Activated B cell treated with CpG ODN at 0.5 μM for 24 hours (primary cell): ENCODE measurements around the gene FUZ. TPM values are rescaled to one million over a fixed set of nuclear protein-coding genes. Genes with fewer than 3 reads are reported as not detected.

ENCODE experiments used
- ATAC-seq: fragments of 200-7000 bp; cut with Tn5 transposase; one replicate; pipeline ENCODE4 v1.10.0; 2021; ENCODE audit warnings: low read depth, mild to moderate bottlenecking, moderate library complexity
- CTCF ChIA-PET: fragments of 350-600 bp; sonication (Branson Sonifier 250); formaldehyde crosslinking; loops from one replicate; lab custom pipeline; 2021; ENCODE audit warnings: antibody characterized with exemption; lab: Charles Lee
- POLR2A ChIA-PET: fragments of 350-600 bp; sonication (Branson Sonifier 250); formaldehyde crosslinking; loops from one replicate; lab custom pipeline; 2021; ENCODE audit warnings: antibody characterized with exemption; lab: Charles Lee
- DNase-seq: peaks from one replicate; pipeline ENCODE4 v3.0.0; 2022
- H3K27ac Mint-ChIP-seq: one replicate; pipeline ENCODE4 v1.8.0; 2020; ENCODE audit warnings: mixed read lengths
- H3K27me3 Mint-ChIP-seq: one replicate; pipeline ENCODE4 v1.8.0; 2021; ENCODE audit warnings: mixed read lengths
- H3K36me3 Mint-ChIP-seq: one replicate; pipeline ENCODE4 v1.8.0; 2021; ENCODE audit warnings: low read depth, mixed read lengths
- H3K4me1 Mint-ChIP-seq: one replicate; pipeline ENCODE4 v1.8.0; 2021; ENCODE audit warnings: mixed read lengths
- H3K4me3 Mint-ChIP-seq: one replicate; pipeline ENCODE4 v1.8.0; 2020; ENCODE audit warnings: mild to moderate bottlenecking, mixed read lengths
- H3K9me3 Mint-ChIP-seq: one replicate; pipeline ENCODE4 v1.8.0; 2020; ENCODE audit warnings: mixed read lengths
- intact Hi-C: fragments of 100-400 bp; cut with micrococcal nuclease; formaldehyde crosslinking; loops from one replicate; pipeline ENCODE4 v1.15.1; 2024
- total RNA-seq: library from RNA; stranded (reverse); gene quantifications from 2 replicates; pipeline ENCODE4 v1.2.3, GENCODE V29; 2022
- TF ChIP-seq, protein P1 (sequence below): fragments of 200-600 bp; IDR thresholded peaks from one replicate; pipeline ENCODE4 v1.8.0; 2022; ENCODE audit warnings: antibody characterized with exemption, mild to moderate bottlenecking

Gene FUZ
- total RNA-seq, 1 donor from 2014 or later: 12.0 TPM

DNA sequence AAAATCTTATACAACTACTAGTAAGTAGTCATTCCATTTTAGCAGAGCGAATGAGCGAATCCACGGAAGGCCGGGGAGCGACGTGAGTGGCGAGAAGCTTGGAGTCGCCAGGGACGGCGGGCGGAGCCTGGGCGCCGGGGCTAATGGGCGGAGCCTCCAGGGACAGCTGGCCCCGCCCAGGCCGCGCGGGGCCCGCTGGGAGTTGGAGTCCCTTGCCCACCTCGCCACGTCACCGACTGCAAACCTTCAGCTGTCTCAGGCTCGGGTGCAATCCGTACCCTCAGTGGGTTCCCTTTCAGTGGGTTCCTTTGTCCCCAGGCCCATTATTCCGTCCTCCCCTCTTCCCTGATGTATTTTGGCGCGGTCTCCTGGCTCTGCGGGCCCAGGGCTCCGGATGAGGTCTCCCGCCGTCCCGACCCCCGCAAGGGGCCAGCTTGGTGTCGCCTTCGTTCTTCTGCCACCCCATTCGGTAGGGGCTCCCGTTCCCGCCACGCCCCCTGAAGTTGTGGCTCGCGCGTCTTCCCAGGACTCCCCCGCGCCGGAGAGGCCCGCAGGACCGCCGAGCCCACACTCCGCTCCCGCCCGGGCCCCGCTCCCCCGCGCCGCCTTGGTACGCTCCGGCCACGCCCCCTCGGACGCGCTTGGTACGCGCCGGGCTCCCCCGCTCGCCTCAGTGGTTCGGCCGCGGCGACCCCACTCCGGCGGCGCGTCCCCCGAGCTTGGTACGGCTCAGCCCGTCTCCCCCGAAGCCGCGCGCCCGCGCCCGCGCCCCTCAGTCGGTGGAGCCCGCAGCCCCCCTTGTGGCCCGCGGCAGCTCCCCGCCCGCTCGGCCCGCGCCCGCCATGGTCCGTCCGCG is 37.6 kb upstream of the FUZ start, which contains the start of gene PTOV1:
Gene PTOV1 (plus strand): TSS at position 673 of the 856 bp plus-strand sequence.
- Mint-ChIP-seq H3K27me3 (no peaks in the 10 kb centered on the region), H3K36me3 (peaks cover 8% of the 10 kb centered on the region), H3K4me3 (peak within 1 kb of the TSS; percentile 92), H3K27ac (peak within 1 kb of the TSS; percentile 95), H3K4me1 (peaks cover 56% of the 10 kb centered on the region), H3K9me3 (peaks cover 2% of the 10 kb centered on the region)
- DNase-seq (peak; percentile 96), ATAC-seq (peak; percentile 84)
- TF ChIP-seq, protein P1, sequence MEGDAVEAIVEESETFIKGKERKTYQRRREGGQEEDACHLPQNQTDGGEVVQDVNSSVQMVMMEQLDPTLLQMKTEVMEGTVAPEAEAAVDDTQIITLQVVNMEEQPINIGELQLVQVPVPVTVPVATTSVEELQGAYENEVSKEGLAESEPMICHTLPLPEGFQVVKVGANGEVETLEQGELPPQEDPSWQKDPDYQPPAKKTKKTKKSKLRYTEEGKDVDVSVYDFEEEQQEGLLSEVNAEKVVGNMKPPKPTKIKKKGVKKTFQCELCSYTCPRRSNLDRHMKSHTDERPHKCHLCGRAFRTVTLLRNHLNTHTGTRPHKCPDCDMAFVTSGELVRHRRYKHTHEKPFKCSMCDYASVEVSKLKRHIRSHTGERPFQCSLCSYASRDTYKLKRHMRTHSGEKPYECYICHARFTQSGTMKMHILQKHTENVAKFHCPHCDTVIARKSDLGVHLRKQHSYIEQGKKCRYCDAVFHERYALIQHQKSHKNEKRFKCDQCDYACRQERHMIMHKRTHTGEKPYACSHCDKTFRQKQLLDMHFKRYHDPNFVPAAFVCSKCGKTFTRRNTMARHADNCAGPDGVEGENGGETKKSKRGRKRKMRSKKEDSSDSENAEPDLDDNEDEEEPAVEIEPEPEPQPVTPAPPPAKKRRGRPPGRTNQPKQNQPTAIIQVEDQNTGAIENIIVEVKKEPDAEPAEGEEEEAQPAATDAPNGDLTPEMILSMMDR: no peak
- CTCF ChIA-PET: interaction anchor here (1.1 kb wide), 2 partner anchors 32 to 40 kb away, joined by 3 to 4 read pairs; partner anchors contain the start of gene MED25
- intact Hi-C loops: loop anchor here (1.0 kb wide), 6 partner anchors 17 to 84 kb away; partner anchors contain the start of genes ATF5, FUZ, MED25 and NUP62
- POLR2A ChIA-PET: interaction anchor here (0.6 to 2.9 kb wide), 23 partner anchors 9 to 833 kb away, joined by 3 to 62 read pairs (median 5); partner anchors contain the start of genes AKT1S1, AP2A1, ATF5 and FUZ

DNA sequence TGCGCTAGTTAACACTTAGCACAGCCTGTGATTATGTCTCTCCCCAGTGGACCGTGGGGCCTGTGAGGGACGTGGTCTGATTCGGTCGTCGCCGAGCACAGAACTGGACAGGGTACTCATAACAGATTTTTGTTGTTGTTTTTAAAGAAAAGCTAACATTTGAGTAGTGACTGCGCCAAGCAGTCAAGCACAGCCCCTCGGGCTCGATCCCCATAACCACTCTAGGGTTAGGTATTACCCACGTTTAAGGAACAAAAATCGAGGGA is 37.1 kb upstream of the FUZ start:
- no peaks in the 10 kb centered on the region for H3K27me3 Mint-ChIP-seq
- H3K9me3 Mint-ChIP-seq: peaks cover 2% of the 10 kb centered on the region
- ChIA-PET POLR2A (interaction anchor here (0.7 to 2.9 kb wide), 20 partner anchors 9 to 832 kb away, joined by 3 to 62 read pairs (median 6); partner anchors contain the start of genes AKT1S1, AP2A1, ATF5 and FUZ), CTCF (interaction anchor here (1.1 kb wide), 2 partner anchors 32 to 40 kb away, joined by 3 to 4 read pairs; partner anchors contain the start of gene MED25)
- no peak for DNase-seq
- intact Hi-C loops: loop anchor here (1.0 kb wide), 5 partner anchors 17 to 84 kb away; partner anchors contain the start of genes FUZ, MED25 and PNKP
- peak overlapping the region; percentile 92 for H3K4me3 Mint-ChIP-seq
- TF ChIP-seq, protein P1: no peak
- peaks cover 3% of the 10 kb centered on the region for H3K36me3 Mint-ChIP-seq
- H3K27ac Mint-ChIP-seq: peak overlapping the region; percentile 95
- ATAC-seq: no peak
- H3K4me1 Mint-ChIP-seq: peaks cover 56% of the 10 kb centered on the region

DNA sequence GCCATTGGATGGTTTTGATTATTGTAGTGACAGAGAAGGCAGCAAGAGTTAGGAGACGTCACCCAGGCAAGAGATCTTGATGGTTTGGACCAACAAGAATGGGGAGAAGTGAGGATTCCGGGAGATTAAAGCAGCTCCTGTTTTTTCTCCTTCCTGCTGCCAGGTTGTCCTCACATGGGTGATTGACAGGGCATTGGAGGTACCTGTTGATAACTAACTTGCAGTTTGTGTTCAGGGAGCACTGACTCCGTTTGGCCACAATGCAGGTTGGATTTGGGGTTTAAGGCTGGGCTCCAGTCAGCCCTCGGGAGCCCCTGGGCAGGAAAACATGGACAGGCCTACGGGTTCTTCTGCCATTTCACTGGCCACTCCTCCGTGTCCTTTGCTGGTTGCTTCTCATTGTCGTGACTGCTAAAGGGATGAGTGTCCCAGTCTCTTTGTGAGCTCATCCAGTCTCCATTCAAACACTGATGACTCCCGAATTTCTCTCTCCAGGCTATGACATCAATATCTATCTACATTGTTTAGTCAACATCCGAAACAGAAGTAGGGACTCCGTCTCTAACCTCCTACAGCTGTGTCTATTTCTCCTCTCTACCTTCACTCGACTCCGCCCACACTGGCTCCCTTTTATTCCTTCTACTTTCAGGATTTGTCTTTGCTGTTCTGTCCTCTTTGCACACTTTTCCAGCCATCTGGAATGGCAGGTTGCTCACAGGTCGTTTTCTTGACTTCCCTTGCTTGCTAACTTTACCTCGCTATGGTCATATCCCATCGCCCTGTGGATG is 36.5 kb upstream of the FUZ start:
- Mint-ChIP-seq H3K27ac (peak overlapping the region; percentile 95), H3K27me3 (no peaks in the 10 kb centered on the region), H3K36me3 (peaks cover 3% of the 10 kb centered on the region), H3K9me3 (peaks cover 2% of the 10 kb centered on the region), H3K4me1 (peaks cover 62% of the 10 kb centered on the region), H3K4me3 (peak overlapping the region; percentile 92)
- no peak for DNase-seq
- intact Hi-C loops: loop anchor here (1.0 kb wide), 5 partner anchors 18 to 83 kb away; partner anchors contain the start of genes FUZ, MED25 and PNKP
- POLR2A ChIA-PET: interaction anchor here (0.5 to 2.9 kb wide), 15 partner anchors 14 to 98 kb away, joined by 3 to 62 read pairs (median 10); partner anchors contain the start of genes AKT1S1, AP2A1, ATF5 and FUZ
- no peak for ATAC-seq
- CTCF ChIA-PET: no interaction called here
- TF ChIP-seq, protein P1: no peak

DNA sequence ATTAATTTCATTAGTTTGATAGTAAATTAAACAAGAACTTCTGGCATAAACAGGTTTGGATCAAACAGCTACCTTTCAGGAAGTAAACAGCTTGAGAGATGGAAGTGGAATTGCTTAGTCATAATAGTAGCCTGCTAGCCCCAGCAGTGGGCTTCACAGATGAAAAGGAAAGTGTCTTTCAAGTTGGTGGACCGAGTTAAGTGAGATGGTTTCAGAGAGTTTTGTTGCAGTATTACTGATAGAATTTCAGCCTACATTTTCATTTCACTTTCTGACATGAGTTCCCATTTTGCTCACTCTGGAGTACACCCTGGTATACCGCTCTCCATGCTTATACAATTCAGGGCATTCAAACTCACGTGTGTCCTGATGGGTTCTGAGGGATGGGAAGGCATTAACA is 35.8 kb upstream of the FUZ start:
- ATAC-seq (no peak), DNase-seq (no peak)
- CTCF ChIA-PET: no interaction called here
- intact Hi-C loops: no loop called here
- Mint-ChIP-seq H3K27ac (no peak overlapping the region), H3K27me3 (no peaks in the 10 kb centered on the region), H3K9me3 (peaks cover 2% of the 10 kb centered on the region), H3K36me3 (peaks cover 3% of the 10 kb centered on the region), H3K4me1 (peaks cover 67% of the 10 kb centered on the region), H3K4me3 (peak overlapping the region; percentile 53)
- POLR2A ChIA-PET: interaction anchor here (0.5 to 2.9 kb wide), 5 partner anchors 19 to 99 kb away, joined by 3 to 20 read pairs (median 5); partner anchors contain the start of genes AKT1S1, NUP62, PNKP and TBC1D17
- TF ChIP-seq, protein P1: no peak
